ENCODE measurements around the gene COPS6.

- TF ChIP-seq CTCF (IDR thresholded peaks at IDR 0.05; ENCODE audit: insufficient read depth, low read length, poor library complexity, severe bottlenecking) (no peak), EZH2phosphoT487 (conservative IDR thresholded peaks at IDR 0.05; ENCODE audit: low read length) (no peak)
Measured at GRCh38 chr7:100124301-100125230, 35.8 kb downstream of the COPS6 start.

Data from SU-DHL-6 (cell line).